Stimulated activated CD8-positive, alpha-beta memory T cell treated with anti-CD3 and anti-CD28 coated beads, Interleukin-4, amount 100 ng/mL, for 48 hours (primary cell): ENCODE data around the gene EHMT1.

Experiments
- DNase-seq: peaks from one replicate; pipeline ENCODE4 v3.0.0-alpha.2; 2020

The EHMT1 gene

DNA sequence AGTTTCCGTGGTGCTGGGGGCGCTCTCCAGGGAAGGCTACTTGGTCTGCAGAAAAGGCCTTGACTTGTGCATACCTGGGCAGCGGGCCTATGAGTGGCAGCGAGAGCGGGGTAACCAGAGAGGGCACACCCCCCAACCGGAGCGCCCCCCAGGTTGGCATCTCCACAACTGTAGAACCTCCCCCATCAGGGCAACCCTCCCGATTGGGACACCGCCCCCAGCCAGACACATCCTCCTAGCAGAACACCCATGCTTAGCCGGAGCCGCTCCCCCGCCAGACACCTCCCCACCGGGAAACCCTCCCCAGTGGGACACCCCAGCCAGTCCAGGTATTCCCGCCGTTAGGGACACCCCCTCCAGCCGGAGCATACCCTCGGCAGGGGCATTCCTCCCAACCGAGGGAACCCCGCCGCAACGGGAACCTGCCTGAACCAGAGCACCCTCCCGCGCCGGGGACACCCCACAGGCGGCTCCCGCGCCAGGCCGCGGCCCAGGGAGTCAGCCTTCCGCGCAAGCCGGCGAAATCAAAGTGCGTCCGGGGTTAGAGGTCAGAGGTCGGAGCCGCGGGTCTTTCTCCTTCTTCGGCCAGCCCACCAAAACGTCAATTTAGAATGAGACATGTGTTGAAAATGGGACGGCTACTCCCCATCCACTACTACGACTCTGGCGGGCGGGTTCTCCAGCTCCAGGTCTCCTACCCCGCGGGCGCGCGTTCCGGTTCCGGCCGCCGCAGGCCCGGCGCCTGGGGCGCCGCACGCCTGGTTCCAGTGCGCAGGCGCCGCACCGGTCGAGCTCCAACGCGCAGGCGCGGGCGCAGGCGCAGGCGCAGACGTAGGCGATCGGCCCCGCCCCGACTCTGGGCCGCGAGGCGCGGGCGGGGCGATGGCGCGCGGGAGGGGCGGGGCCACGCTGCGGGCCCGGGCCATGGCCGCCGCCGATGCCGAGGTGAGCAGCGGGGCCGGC lies at the start of gene EHMT1:
Gene EHMT1 (plus strand): TSS at position 901 of the 963 bp plus-strand sequence. CDS start 24 bp downstream, at position 925.
- peak; percentile 92 for DNase-seq

DNA sequence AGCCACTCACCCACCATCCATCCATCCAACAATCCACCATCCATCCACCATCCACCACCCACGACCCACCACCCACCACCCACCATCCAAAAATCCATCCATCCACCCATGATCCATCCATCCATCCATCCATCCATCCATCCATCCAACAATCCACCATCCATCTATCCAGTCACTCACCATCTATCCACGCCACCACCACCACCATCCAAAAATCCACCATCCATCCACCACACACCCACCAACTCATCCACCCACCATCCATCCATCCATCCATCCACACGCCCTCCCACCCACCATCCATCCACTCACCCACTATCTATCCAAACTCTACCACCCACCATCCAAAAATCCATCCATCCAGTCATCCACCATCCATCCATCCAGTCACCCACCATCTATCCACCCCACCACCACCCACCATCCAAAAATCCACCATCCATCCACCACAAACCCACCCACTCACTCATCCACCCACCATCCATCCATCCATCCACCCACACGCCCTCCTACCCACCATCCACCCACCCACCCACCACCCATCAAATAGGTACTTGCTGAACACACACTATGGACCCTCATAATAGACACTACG lies 49.1 kb upstream of the EHMT1 start:
- no peak for DNase-seq

DNA sequence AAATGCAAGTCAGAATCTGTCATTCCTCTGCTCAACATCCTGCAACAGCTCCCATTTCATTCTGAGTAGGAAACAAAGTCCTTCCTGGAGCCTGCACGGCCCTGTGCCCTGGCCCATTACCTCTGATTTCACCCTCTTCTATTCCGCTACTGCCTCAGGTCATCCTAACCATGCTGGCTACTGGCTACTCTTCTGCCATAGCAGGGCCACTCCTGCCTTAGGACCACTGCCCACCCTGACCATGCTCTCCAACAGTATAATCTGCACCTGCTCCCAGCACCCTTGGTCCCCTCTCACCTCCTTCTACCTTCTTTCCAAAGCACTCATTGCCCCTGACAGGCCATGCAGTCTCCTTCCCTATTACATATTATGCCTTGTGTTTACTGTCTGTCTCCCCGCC lies 48.2 kb upstream of the EHMT1 start:
- no peak for DNase-seq

DNA sequence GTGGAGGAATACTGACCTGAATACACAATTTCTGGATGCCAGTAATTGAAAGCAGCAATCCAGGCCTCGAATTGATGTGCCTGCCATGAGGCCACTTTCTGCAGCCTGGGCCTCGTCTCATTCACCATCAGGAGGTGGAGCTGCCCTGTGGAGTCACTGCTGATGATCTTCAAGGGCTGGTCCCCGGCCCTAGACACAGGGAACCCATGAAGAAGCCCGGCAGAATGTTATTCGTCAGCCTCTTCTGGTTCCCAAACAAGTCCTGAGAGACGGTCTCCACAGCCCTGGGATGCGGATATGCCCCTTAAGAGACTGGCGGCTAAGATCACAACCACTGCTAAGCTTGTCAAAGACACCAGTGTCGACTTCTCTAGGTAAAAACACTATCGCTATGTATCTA lies 44.6 kb upstream of the EHMT1 start:
- no peak for DNase-seq

DNA sequence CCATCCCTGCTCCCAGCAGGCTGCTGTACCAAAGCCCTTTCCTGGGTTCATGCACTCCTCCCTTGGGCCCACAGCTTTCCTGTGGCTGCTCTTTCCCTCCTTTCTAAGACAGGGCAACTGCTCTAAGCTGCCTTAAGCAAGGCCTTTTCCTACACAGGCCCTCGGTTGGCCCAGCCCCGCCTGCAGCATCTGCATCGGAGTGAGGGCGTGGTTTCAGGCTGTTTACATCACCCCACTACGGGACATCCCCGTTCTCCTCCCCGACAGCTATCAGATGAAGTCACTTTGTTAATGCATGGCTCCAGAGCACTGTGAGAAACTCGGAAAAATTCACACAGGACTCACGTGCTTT lies 43.5 kb upstream of the EHMT1 start:
- DNase-seq, result no peak

DNA sequence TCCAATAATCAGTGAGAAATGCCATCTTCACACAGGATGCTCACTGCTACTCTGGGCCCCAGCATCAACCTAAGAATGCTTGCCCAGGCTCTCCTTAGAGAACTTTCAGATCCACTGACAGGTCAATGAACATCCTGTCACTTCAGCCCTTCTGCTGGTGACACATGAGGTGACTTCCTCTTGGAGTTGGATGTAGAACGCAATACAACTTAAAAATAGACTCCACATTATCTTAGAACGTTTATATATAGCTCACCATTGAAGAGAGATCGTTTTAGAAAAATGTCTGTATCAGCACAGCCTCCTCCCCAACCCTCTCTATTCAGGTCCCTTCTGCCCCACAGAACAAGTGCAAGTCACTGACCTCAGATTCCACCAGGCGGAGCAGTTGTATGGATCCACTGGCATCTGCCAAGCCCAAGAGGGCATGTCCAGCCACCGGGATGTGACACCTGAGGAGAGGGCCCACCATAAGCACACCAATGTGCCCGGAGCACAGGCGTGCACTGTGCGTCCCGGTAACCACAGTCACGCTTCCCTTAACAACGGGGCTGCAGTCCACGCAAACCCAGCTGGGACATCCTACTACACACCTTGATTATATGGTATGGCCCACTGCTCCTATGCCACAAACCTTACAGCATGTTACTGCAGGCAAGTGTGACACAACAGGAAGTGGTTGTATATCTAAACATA lies 42.9 kb upstream of the EHMT1 start:
- no peak for DNase-seq

DNA sequence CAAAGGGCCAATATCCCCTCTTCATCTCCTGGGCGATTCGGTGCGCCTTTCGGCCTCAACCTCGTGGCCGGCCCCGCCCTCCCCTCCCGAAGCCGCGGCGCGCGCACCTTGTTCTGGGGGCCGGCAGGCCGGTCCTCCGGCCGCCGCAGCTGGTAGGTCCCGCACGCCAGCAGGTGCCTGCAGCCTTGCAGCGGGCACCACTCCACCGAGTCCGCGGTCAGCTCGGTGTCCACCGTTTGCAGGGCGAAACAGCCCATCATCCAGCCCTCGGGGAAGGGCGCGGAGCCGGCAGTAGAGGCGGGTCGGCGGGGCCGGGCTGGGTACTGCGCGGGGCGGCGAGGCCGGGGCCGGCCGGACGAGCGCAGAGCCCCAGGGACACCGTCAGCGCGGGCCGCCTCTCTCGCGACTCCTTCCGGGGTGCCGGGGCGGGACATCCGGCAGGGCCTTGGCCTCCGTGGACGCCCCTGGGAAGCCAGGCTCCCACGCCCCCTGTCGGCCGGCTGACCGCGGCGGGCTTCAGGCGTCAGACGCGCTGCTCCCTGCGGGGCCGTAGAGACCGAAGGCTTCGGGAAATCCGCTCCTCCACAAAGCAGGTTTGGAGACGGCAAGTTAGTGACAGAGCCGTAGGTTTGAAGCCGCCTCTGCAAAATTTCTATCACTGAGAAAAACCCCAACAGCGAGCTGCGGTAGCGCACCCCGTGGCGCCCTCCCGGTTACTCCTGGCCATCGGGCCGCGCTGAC lies 40.1 kb upstream of the EHMT1 start, which contains the start of gene DPH7:
Gene DPH7 (minus strand): TSS at position 408 of the 741 bp plus-strand sequence. CDS start 148 bp downstream, at position 260.
- DNase-seq, result peak; percentile 99

DNA sequence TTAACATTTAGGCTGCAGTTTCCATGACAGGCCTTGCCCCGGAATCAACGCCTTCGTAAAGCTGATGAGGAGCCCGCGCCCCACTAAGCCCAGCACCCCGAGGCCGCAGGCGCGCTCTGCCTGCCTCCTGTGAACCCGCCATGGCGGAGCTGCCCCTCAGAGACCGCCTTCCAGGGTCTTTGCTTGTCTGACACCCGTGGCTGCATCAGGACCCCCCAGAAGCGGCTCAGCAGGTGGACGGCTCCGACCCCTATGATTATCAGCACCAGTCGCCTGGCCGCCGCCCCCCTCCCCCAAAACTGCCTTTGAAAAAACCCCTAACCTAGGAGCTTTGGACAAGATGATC lies 39.6 kb upstream of the EHMT1 start:
- no peak for DNase-seq

DNA sequence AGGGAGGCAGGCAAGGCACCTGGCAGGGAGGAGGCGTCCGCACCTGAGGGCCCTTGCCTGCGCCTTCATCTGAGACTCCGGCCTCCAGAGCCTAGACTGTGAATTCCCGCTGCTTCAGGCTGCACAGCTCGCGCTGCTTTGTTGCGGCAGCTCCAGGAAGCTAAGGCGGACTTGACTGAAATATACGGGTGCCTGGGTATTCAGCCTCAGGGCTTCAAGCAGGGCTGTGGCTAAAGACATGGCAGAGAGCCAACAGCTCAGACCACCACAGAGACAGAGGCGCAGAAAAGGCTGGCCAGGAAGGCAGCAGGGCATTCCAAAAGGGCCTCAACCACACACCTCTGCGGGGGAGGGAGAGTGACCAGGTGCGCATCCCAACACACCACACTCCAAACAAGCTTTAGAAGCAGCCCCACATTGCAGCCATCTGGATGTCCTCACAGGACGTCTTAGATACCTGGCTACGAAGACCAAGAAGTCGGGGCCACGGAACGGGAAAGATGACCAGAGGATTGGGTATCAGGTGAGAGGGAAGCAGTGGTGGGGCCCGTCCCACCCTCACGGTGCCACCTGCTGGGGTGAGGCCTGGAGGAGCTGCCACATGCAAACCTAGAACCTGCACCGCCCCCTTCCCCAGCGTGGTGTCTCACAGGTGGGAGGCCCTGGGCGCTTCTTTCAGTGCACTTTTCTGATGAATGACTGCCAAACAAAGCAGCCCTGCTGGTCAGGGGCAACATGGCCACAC lies 38.4 kb upstream of the EHMT1 start:
- DNase-seq, result no peak

DNA sequence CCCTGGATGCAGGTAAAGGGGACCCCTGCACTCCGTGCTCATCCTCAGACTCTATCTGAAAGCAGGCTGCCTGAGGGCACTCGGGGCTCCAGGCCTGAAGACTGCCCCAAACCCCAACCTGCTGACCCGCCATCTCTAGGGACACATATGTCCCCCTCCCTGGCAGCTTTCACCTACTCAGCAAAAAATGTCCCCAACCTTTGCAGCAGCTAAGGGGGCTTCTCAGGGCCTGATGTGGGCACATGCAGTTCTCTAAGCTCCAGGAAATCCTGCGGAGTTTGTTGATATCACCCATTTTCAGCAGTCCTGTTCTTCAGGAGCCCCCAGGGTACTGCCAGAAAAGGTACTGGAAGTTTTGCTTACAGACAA lies 37.9 kb upstream of the EHMT1 start:
- DNase-seq, result no peak

DNA sequence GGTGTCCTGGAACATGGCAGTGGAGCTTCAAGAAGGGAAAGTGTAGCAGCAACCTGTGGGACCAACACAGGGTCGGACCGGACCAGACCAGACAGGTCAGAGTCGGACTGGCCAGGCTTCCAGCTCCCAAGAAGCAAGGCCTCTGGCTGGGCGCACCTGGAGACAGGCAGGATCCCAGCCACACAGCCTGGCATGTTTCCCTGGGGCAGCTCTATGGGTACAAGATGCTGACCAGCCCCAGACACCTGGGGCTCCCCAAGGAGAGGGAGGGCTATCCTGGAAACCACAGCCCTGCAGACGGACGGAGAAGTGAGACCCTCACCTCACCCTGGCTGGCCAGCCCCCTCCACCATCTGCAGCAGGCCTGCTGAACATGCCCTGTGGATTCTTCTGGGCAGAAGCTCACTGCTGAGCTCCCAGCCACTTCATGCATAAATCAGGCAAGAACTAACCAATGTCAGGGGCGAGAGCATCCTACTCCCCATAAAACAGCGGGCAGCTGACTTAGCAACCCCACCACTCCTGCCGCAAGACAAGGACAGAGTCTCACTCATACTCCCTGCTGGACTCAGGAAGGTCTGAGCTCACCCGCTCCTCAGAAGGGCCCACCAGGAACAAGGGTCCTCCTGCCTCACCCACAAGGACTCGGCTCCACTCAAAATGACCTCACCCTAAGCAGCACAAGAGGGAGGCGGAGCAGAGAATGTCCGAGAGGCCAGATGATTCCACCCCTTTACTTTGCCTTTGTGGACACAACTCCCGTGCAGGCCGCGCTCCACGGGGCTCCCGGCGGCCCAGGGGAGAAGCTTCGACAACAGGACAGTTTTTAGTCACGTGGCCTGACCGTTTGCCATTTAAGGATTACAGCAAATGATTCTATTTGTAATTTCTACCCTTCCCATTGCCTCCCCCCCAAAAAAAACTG lies 37.2 kb upstream of the EHMT1 start:
- DNase-seq, result no peak

DNA sequence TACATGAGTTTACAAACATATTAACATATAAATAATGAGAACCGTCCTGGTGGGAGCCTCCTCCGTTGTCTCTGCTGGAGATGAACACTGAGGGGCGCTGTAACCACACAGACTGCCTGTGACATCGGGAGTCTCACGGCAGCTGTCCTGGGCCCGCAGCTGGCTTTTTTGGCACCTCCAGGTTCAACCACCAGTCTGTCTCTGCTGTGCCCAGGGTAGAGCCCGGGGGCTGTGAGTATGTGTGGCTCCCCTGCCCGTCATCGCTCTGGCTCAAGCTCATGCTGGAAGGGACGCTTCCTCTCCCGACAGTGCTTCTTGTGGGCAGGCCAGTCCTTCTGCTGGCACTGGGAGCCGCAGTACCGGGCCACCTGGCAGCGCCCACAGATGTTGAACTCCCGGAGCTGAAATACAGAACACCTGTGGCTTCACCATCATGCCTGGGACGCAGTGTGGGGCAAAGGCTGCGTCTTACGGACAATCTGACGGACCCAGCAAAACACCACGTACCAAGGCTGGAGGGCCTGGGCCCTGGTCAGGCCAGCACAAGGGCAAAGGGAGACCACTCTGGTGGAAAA lies 36.4 kb upstream of the EHMT1 start:
- no peak for DNase-seq

DNA sequence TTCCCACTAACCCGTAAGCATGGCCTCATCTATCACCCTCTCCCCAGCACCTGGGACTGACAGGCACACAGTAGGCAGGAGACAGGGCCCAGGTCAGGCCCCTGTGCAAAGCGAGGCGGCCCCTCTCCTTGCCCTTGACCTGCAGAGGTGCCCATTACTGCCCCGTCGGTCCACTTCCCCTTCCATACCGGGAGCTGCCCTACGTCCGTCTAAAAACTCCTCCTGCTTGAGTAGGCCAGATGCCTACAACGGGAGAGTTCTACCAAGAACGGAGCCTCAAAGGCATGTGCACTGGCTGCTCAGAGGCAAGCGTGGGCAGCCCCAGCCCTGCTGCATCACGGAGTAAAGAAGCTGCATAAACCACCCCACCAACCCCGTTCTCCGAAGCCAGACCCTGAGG lies 35.5 kb upstream of the EHMT1 start:
- no peak for DNase-seq

DNA sequence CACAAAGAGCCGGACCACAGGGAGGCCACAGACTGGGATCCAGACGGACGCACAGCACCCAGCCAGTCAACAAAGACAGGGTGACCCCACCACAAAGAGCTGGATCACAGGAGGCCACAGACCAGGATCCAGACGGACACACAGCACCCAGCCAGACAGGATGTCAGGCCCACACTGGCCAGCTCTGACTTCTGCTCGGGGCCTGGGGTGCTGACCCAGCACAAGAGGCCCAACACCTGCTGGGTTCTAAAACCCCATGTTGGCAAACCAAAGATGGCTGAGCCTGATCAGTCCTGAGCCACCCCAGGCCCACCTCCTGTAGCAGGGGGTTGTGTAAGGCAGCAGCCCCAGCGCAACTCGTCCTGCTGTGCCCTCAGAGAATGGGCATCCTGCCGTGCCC lies 34.8 kb upstream of the EHMT1 start:
- no peak for DNase-seq

DNA sequence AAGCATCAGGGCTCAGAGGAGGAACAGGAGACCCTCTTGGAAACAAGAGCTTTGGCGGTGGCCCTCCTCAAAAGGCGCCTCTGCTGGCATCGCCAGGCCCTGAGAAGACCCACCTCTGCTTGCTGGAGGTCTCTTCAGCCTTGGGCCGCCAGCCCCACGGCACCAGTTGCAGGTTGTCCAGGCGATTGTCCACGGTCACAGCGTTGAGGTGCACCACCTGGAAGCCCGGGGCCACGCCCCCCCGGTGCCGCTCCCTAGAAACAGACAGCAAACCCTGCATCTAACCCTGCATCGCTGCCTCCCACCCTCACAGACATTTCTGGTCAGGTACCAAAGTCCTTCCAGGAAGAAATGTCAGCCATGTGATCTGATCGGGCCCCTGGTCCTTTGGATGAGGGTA lies 32.0 kb upstream of the EHMT1 start:
- DNase-seq, result no peak

DNA sequence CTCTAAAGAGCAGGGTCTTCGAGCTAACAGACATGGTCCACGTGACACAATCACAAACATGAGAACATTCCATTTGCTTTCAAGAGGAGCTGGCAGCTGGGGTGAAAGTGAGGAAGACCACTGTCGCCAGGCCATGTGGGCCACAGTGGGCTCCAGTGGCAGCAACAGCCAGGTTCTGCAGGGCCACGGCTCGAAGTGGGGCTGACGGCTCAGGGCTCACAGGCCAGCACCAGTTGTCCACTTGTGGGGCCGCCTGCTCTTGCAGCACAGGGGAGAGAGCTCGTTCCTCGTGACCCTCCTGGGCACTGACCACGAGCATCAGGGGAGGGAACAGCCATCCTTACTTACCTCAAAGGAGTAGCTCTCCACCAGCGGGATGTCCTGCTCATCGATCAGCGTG lies 30.5 kb upstream of the EHMT1 start:
- DNase-seq, result no peak

DNA sequence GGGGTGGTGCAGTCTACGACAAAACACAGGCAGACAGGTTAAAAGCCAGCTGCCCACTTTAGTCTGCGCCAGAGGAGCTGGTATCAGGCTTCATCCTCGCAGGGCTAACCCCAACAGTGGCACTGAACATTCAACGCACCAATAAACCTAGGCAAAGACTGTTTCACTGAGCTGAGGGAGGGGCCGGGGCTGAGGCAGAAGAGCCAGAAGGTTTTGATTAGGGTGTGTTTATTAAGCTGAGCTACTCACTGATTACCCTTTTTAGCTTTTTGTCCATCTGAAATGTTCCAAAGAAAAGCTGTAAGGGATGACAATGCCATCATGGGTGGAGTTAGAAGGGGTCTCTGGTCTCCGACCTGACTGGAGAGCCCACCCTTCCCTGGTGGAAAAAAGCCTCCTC lies 29.9 kb upstream of the EHMT1 start:
- DNase-seq, result no peak

DNA sequence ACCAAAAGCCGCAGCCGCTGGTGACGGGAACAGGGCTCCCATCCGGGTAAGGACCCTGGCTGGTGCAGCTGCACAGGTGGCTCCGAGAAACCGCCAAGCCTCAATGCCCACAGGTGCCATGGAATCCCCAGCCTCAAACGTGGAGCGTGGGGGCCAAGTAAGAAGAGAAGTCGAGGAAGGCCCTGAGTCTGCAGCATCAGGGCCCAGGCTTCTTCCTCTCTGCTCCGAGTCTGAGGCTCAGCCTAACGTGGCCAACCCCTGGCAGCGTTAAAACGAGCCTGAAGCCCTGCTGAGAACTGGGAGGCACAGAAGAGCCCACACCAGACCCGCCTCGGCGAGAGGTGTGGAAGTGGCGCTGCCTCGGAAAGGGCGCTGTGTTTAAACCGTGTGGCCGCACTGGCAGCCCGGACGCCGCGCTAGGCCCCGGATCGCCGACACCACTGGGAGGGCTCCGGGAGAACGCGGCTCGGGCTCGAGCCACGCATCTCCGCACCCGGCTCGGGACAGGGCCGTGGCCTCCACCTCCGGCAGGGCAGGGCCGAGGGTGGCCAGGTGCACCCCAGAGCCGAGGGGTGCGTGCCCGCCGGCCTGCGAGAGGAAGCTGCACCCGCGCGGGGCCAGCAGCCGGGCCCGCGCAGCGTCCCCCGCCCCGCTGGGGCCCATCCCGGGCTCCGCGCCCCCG lies 29.2 kb upstream of the EHMT1 start:
- peak; percentile 31 for DNase-seq

DNA sequence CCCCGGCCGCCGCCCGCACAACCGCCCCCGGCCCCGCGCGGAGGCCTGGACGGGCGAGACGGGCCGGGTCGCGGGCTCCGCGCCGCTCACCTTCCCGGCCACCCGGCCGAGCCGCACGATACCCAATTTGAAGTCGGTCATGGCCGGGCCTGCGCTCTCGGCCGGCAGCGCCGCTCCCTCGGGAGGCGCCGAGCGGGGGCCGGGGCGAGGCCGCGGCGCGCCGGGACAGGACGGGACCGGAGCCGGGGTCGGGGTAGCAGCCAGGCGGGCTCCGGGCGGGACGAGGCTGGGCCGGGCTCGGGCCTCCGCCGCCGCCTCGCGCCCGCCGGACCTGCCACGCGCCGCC lies 28.7 kb upstream of the EHMT1 start:
- no peak for DNase-seq
